AG04449 (cell line): ENCODE measurements around the gene SARDH.

Experiments
- CTCF ChIA-PET: fragments of 350-600 bp; formaldehyde crosslinking; extraction: SDS; loops from one replicate; lab custom pipeline; 2021; ENCODE audit warnings: antibody characterized with exemption; lab: Yijun Ruan, JAX
- POLR2A ChIA-PET: fragments of 400-600, 350-600 bp; formaldehyde crosslinking; extraction: SDS; loops from one replicate; lab custom pipeline; 2020; ENCODE audit warnings: antibody characterized with exemption, inconsistent platforms; lab: Yijun Ruan, JAX
- DNase-seq: peaks from one replicate; pipeline ENCODE4 v3.0.0-alpha.2; 2010; ENCODE audit warnings: low read depth, low spot score
- H3K4me3 ChIP-seq: 2 replicates; pipeline ENCODE4 v1.5.1; 2011; ENCODE audit warnings: low read depth, mild to moderate bottlenecking, control low read depth, low read length
- TF ChIP-seq, protein P1 (sequence below): IDR thresholded peaks from one replicate; pipeline ENCODE4 v1.5.1; 2011; ENCODE audit warnings: mild to moderate bottlenecking, moderate library complexity, low read length, control low read depth, inconsistent platforms; ENCODE audit not compliant: insufficient read depth; ENCODE audit errors: missing control alignments

SARDH gene

GRCh38 chr9:133761641-133762248 lies 23.6 kb upstream of the SARDH start:
- DNase-seq, result no peak
- CTCF ChIA-PET, result interaction anchor here (1.4 to 2.2 kb wide), 2 partner anchors 14 to 21 kb away, joined by 3 to 8 read pairs; no protein-coding TSS in a partner anchor
- POLR2A ChIA-PET, result no interaction called here
- H3K4me3 ChIP-seq, result no peak overlapping the region
- TF ChIP-seq, protein P1, sequence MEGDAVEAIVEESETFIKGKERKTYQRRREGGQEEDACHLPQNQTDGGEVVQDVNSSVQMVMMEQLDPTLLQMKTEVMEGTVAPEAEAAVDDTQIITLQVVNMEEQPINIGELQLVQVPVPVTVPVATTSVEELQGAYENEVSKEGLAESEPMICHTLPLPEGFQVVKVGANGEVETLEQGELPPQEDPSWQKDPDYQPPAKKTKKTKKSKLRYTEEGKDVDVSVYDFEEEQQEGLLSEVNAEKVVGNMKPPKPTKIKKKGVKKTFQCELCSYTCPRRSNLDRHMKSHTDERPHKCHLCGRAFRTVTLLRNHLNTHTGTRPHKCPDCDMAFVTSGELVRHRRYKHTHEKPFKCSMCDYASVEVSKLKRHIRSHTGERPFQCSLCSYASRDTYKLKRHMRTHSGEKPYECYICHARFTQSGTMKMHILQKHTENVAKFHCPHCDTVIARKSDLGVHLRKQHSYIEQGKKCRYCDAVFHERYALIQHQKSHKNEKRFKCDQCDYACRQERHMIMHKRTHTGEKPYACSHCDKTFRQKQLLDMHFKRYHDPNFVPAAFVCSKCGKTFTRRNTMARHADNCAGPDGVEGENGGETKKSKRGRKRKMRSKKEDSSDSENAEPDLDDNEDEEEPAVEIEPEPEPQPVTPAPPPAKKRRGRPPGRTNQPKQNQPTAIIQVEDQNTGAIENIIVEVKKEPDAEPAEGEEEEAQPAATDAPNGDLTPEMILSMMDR, result no peak

DNA sequence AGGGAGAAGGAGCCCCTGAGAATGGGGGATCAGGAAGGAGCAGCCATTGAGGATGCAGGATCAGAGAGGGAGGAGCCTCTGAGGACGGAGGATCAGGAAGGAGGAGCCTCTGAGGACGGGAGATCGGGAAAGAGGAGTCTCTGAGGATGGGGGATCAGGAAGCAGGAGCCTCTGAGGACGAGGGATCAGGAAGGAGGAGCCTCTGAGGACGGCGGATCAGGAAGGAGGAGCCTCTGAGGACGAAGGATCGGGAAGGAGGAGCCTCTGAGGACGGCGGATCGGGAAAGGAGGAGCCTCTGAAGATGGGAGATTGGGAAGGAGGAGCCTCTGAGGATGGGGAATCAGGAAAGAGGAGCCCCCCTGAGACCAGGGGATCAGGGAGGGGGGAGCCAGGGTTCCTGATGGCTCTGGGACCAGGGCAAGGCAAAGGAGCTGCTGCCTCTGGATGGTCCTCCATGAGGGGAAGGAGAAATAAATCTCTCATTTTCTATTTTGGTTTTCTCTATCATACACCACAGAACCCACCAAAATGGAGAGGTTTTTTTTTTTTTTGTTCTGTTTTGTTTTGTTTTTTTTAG lies 22.6 kb upstream of the SARDH start:
- POLR2A ChIA-PET, result no interaction called here
- CTCF ChIA-PET, result interaction anchor here (0.6 to 2.2 kb wide), 3 partner anchors 13 to 22 kb away, joined by 3 to 8 read pairs (median 3); no protein-coding TSS in a partner anchor
- TF ChIP-seq, protein P1, result no peak
- no peak for DNase-seq
- no peak overlapping the region for H3K4me3 ChIP-seq

GRCh38 chr9:133759946-133760345 lies 21.8 kb upstream of the SARDH start:
- TF ChIP-seq, protein P1, result no peak
- POLR2A ChIA-PET, result no interaction called here
- CTCF ChIA-PET, result interaction anchor here (1.4 to 2.2 kb wide), 2 partner anchors 12 to 23 kb away, joined by 3 to 8 read pairs; no protein-coding TSS in a partner anchor
- no peak for DNase-seq
- no peak overlapping the region for H3K4me3 ChIP-seq

DNA sequence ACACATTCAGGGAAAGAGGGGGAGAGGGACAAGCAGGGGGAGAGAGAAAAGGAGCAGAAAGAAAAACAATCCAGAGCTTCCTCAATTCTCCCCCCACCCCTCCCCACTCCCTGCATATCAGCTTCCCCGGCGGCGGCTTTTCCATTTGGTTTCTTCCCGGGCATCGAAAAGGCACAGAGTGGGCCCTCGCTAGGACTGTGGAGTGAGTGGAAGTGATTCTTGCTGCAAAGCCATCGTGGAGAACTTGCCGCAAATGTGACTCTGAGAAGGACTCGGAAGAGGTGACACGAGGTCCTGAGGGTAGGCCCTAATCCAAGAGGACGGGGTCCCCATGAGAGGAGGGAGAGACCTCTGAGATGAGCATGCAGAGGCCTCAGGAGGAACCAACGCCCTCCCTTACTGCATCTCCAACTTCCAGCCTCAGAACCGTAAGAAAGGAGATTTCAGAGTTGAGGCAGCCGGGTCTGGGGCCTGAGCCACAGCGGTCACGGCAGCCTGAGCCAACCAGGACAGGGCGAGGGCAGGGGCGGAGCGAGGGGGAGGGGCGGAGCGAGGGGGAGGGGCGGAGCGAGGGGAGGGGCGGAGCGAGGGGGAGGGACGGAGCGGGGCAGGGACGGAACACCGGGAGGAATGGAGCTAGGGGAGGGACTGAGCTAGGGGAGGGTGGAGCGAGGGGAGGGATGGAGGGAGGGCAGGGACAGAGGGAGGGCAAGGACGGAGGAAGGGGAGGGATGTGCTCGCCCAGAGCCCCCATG lies 21.2 kb upstream of the SARDH start:
- CTCF ChIA-PET, result interaction anchor here (0.9 to 1.0 kb wide), 2 partner anchors 17 to 23 kb away, joined by 3 read pairs; no protein-coding TSS in a partner anchor
- H3K4me3 ChIP-seq, result no peak overlapping the region
- POLR2A ChIA-PET, result no interaction called here
- no peak for DNase-seq
- TF ChIP-seq, protein P1, result no peak

GRCh38 chr9:133758228-133758627 lies 20.1 kb upstream of the SARDH start:
- TF ChIP-seq, protein P1, result no peak
- no peak overlapping the region for H3K4me3 ChIP-seq
- POLR2A ChIA-PET, result no interaction called here
- DNase-seq, result no peak
- CTCF ChIA-PET, result interaction anchor here (0.9 to 1.1 kb wide), 3 partner anchors 16 to 237 kb away, joined by 3 read pairs; no protein-coding TSS in a partner anchor

- POLR2A ChIA-PET, result no interaction called here
- CTCF ChIA-PET, result interaction anchor here (1.0 kb wide), 1 partner anchor 27 kb away, joined by 3 read pairs; no protein-coding TSS in a partner anchor
- no peak overlapping the region for H3K4me3 ChIP-seq
- TF ChIP-seq, protein P1, result no peak
- DNase-seq, result no peak
Measured at GRCh38 chr9:133754688-133755227, 16.6 kb upstream of the SARDH start.
